ENCODE results near the gene MFSD6. TPM values are rescaled to one million over a fixed set of nuclear protein-coding genes. Genes with fewer than 3 reads are reported as not detected.
A peak's percentile ranks its signal among the peaks of the same experiment; 100 is the strongest.

Gene MFSD6
- total RNA-seq, 6 experiments from 2014 or later, result 3.2 to 10.4 (median 9.5) TPM

GRCh38 chr2:190405070-190405469 lies 3.1 kb upstream of the MFSD6 start:
- no peaks in the 10 kb centered on the region for H3K9me3 Mint-ChIP-seq
- DNase-seq, result no peak
- no peaks in the 10 kb centered on the region for H3K4me1 Mint-ChIP-seq (ENCODE audit: low read depth)
- H3K36me3 Mint-ChIP-seq (ENCODE audit: low read depth), result no peaks in the 10 kb centered on the region
- H3K27me3 Mint-ChIP-seq (ENCODE audit: insufficient read depth), result peaks cover 10% of the 10 kb centered on the region
- TF ChIP-seq CTCF (IDR thresholded peaks at IDR 0.05), result no peak
- H3K27ac Mint-ChIP-seq, result no peak overlapping the region
- no peak overlapping the region for H3K4me3 Mint-ChIP-seq

GRCh38 chr2:190405995-190406394 lies 2.2 kb upstream of the MFSD6 start:
- Mint-ChIP-seq H3K27me3 (ENCODE audit: insufficient read depth) (peaks cover 7% of the 10 kb centered on the region), H3K4me1 (ENCODE audit: low read depth) (no peaks in the 10 kb centered on the region), H3K4me3 (no peak overlapping the region), H3K9me3 (no peaks in the 10 kb centered on the region), H3K36me3 (ENCODE audit: low read depth) (no peaks in the 10 kb centered on the region), H3K27ac (no peak overlapping the region)
- DNase-seq, result no peak
- TF ChIP-seq CTCF (IDR thresholded peaks at IDR 0.05), result no peak

GRCh38 chr2:190406805-190407204 lies 1.4 kb upstream of the MFSD6 start:
- Mint-ChIP-seq H3K9me3 (no peaks in the 10 kb centered on the region), H3K27ac (no peak overlapping the region), H3K4me1 (ENCODE audit: low read depth) (no peaks in the 10 kb centered on the region), H3K4me3 (no peak overlapping the region), H3K36me3 (ENCODE audit: low read depth) (no peaks in the 10 kb centered on the region), H3K27me3 (ENCODE audit: insufficient read depth) (peaks cover 4% of the 10 kb centered on the region)
- DNase-seq, result no peak
- no peak for TF ChIP-seq CTCF (IDR thresholded peaks at IDR 0.05)

- peak overlapping the region; percentile 39; the same call in 1 of the 2 replicates for H3K4me3 Mint-ChIP-seq
- TF ChIP-seq CTCF (IDR thresholded peaks at IDR 0.05), result no peak
- peaks cover 4% of the 10 kb centered on the region for H3K27me3 Mint-ChIP-seq (ENCODE audit: insufficient read depth)
- no peaks in the 10 kb centered on the region for H3K36me3 Mint-ChIP-seq (ENCODE audit: low read depth)
- no peaks in the 10 kb centered on the region for H3K4me1 Mint-ChIP-seq (ENCODE audit: low read depth)
- H3K9me3 Mint-ChIP-seq, result no peaks in the 10 kb centered on the region
- no peak overlapping the region for H3K27ac Mint-ChIP-seq
- no peak for DNase-seq
Observed at GRCh38 chr2:190407246-190407661, 901 bp upstream of the MFSD6 start.

- H3K4me1 Mint-ChIP-seq (ENCODE audit: low read depth), result peaks cover 6% of the 10 kb centered on the region; the same call in 1 of the 2 replicates
Observed at GRCh38 chr2:190408538-190409271, 550 bp downstream of the MFSD6 start.

More at GRCh38 chr2:190408538-190409271, 550 bp downstream of the MFSD6 start:
- H3K36me3 Mint-ChIP-seq (ENCODE audit: low read depth), result no peaks in the 10 kb centered on the region
- H3K9me3 Mint-ChIP-seq, result no peaks in the 10 kb centered on the region
- peak overlapping the region; percentile 81 for H3K4me3 Mint-ChIP-seq
- no peak for DNase-seq
- H3K27me3 Mint-ChIP-seq (ENCODE audit: insufficient read depth), result peaks cover 4% of the 10 kb centered on the region
- no peak for TF ChIP-seq CTCF (IDR thresholded peaks at IDR 0.05)
- H3K27ac Mint-ChIP-seq, result peak overlapping the region; percentile 27; the same call in 1 of the 2 replicates
